Fibroblast of the aortic adventitia (primary cell): Measurements from ENCODE around the gene PCDHA13. TPM values are rescaled to one million over a fixed set of nuclear protein-coding genes. Genes with fewer than 3 reads are reported as not detected.
A peak's percentile ranks its signal among the peaks of the same experiment; 100 is the strongest.

ENCODE experiments used
- DNase-seq: peaks from one replicate; pipeline ENCODE4 v3.0.0-alpha.2; 2010; ENCODE audit warnings: low read depth
- H3K4me3 ChIP-seq: 2 replicates; pipeline ENCODE4 v1.5.1; 2011; ENCODE audit warnings: low read depth, mild to moderate bottlenecking, control low read depth, low read length, moderate library complexity
- total RNA-seq: library from RNA; depleted of rRNA; stranded (reverse); fragments of >200 nt; gene quantifications from 2 replicates; pipeline ENCODE4 v1.2.3, GENCODE V29; 2012; ENCODE audit warnings: low replicate concordance
- TF ChIP-seq, protein P1 (sequence below): IDR thresholded peaks from 2 replicates; pipeline ENCODE4 v1.5.1; 2011; ENCODE audit warnings: mild to moderate bottlenecking, low read length, control low read depth, inconsistent platforms; ENCODE audit not compliant: insufficient read depth

The PCDHA13 gene
- total RNA-seq, 1 donor = not detected

DNA sequence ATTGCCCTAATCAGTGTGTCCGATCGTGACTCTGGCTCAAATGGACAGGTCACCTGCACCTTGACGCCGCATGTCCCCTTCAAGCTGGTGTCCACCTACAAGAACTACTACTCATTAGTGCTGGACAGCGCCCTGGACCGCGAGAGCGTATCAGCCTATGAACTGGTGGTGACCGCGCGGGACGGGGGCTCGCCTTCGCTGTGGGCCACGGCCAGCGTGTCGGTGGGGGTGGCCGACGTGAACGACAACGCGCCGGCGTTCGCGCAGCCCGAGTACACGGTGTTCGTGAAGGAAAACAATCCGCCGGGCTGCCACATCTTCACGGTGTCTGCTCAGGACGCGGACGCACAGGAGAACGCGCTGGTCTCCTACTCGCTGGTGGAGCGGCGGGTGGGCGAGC, 1.4 kb downstream of the PCDHA13 start:
- TF ChIP-seq, protein P1, sequence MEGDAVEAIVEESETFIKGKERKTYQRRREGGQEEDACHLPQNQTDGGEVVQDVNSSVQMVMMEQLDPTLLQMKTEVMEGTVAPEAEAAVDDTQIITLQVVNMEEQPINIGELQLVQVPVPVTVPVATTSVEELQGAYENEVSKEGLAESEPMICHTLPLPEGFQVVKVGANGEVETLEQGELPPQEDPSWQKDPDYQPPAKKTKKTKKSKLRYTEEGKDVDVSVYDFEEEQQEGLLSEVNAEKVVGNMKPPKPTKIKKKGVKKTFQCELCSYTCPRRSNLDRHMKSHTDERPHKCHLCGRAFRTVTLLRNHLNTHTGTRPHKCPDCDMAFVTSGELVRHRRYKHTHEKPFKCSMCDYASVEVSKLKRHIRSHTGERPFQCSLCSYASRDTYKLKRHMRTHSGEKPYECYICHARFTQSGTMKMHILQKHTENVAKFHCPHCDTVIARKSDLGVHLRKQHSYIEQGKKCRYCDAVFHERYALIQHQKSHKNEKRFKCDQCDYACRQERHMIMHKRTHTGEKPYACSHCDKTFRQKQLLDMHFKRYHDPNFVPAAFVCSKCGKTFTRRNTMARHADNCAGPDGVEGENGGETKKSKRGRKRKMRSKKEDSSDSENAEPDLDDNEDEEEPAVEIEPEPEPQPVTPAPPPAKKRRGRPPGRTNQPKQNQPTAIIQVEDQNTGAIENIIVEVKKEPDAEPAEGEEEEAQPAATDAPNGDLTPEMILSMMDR = no peak
- DNase-seq = no peak
- no peak overlapping the region for H3K4me3 ChIP-seq

DNA sequence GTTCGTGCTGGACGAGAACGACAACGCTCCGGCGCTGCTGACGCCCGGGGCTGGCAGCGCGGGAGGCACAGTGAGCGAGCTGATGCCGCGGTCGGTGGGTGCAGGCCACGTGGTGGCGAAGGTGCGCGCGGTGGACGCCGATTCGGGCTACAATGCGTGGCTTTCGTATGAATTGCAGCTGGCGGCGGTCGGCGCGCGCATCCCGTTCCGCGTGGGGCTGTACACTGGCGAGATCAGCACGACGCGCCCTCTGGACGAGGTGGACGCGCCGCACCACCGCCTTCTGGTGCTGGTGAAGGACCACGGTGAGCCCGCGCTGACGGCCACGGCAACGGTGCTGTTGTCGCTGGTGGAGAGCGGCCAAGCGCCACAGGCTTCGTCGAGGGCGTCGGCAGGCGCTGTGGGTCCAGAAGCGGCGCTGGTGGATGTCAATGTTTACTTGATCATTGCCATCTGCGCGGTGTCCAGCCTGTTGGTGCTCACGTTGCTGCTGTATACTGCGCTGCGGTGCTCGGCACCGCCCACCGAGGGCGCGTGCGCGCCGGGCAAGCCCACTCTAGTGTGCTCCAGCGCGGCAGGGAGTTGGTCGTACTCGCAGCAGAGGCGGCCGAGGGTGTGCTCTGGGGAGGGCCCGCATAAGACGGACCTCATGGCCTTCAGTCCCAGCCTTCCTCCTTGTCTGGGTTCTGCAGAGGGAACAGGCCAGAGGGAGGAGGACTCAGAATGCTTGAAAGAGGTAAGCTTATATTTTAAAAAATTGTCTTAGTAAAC, 2.2 kb downstream of the PCDHA13 start:
- no peak for DNase-seq
- no peak overlapping the region for H3K4me3 ChIP-seq
- TF ChIP-seq, protein P1 = no peak

DNA sequence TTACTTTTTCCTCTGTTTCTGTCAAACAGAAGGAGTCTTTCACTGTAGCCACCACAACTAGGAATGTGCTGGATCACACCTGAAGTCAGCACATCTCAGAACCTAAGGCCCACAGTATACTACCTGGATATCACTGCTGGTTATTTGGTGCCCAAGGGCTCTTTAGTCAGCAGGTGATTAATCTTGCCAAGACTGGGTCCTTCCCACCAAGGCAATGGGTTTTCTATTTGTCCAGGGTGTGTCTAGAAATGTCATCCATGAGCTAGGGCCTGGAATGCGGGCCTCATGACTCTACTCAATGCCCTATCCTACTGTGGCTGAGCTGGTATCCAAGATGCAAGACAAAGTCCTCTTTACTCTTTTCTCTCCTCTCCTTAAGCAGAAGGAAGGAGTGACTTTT, 34.4 kb downstream of the PCDHA13 start:
- DNase-seq = no peak
- H3K4me3 ChIP-seq = no peak overlapping the region
- TF ChIP-seq, protein P1 = no peak

DNA sequence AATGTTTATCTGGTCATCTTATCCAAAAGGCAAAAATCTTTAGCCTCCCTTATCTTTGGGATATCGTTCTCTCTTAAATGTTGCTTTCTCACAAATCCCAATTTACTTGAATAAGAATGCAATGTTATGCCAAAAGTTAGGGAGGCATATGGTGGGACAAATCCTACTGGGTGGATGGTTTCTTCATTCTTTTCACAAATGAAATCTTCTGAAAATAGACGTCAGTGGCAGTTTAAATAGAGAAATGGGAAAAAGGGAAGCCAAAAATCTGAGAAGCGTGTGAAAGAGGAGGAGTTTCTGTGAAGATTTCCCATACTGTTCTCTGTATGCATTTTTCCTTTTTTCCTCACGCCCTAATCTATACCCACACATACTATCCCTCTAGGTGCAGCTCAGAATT, 41.7 kb downstream of the PCDHA13 start:
- no peak overlapping the region for H3K4me3 ChIP-seq
- no peak for DNase-seq
- TF ChIP-seq, protein P1 = no peak

DNA sequence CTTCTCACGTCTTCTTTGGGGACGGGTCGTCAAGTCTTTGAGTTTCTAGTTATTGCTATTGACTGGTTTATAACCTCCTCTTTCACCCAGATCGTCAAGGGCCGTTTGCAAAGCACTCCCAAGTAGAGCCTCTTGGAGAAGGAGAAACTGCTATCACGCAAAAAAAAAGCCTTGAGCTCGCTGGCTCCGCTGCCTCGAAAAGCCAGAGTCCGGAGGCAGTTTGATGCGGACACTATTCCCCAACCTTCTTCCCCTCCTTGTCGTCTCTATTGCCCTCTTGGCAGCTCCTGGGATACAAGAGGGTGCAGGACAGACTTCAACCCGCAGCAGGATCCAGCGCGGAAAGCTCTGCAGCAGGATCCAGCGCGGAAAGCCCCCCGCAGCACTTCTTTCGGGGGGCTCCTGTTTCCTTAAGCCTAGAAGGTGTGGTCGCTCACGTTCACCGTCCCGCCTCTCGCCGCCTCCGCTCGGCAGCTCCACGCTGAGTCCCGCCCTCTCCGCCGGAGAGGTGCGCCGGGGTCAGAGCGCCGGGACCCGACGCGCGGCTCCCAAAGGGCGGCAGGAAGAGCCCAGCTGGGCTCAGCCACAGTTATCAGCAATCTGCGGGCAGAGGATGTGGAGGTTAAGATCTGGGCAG, 44.0 kb downstream of the PCDHA13 start, which contains the start of gene PCDHAC1:
PCDHAC1 (plus strand) TSS at position 494 of the 637 bp plus-strand sequence. CDS start 594 bp downstream, outside the sequence.
- TF ChIP-seq, protein P1 = no peak
- DNase-seq = no peak
- peak within 1 kb of the TSS; percentile 35 for H3K4me3 ChIP-seq

DNA sequence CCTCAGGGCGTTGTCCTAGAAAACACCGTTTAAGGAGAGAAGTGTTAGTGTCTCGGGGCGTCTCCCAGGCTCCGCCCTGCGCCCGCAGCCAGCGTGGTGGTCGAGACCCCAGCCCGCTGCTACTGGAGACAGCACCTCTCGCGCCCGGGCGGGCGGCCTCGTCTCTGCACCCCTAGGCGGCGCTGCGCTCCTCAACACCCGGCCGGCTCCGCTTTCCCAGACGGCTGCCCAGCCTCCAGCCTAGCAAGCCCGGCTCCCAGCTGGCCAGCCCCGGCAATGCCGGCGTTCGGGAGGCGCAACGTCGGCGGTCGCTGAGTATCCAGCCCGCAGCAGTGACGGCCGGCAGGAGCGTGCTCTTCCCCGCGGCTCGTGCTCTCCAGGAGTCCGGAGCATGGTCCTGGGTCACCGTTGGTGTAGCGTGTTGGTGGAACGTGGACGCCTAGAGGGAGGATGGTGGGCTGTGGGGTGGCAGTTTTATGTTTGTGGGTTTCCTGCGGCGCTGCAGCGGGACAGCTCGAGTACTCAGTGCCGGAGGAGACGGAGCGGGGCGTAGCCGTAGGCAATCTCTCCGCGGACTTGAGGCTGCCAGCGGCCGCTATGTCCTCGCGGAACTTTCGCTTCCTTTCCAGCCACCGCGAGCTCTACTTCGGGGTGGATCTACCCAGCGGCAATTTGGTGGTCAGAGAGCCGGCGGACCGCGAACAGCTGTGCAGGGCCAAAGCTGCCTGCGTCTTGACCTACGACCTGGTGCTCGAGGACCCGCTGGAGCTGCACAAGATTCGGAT, 44.7 kb downstream of the PCDHA13 start:
- TF ChIP-seq, protein P1 = peak; percentile 25
- peak; percentile 2 for DNase-seq
- H3K4me3 ChIP-seq = peak overlapping the region; percentile 35
